Mammary epithelial cell (primary cell): ENCODE data around the gene AOC1.

Experiments used
- EZH2 ChIP-seq: IDR thresholded peaks from 2 replicates; pipeline ENCODE4 v1.6.1; 2012; ENCODE audit warnings: low read length, inconsistent platforms, borderline replicate concordance
- TF ChIP-seq, protein P1 (sequence below), 2 donors: IDR thresholded peaks in 1 of 2; conservative IDR thresholded peaks in 1 of 2; 2 replicates each; pipeline ENCODE4 v1.5.1; 2011 to 2012; ENCODE audit warnings: inconsistent platforms in 2 of 2, low read length in 2 of 2, mild to moderate bottlenecking in 2 of 2, control low read depth in 1 of 2, low read depth in 1 of 2; ENCODE audit not compliant: insufficient read depth in 1 of 2; ENCODE audit errors: extremely low read depth in 1 of 2

DNA sequence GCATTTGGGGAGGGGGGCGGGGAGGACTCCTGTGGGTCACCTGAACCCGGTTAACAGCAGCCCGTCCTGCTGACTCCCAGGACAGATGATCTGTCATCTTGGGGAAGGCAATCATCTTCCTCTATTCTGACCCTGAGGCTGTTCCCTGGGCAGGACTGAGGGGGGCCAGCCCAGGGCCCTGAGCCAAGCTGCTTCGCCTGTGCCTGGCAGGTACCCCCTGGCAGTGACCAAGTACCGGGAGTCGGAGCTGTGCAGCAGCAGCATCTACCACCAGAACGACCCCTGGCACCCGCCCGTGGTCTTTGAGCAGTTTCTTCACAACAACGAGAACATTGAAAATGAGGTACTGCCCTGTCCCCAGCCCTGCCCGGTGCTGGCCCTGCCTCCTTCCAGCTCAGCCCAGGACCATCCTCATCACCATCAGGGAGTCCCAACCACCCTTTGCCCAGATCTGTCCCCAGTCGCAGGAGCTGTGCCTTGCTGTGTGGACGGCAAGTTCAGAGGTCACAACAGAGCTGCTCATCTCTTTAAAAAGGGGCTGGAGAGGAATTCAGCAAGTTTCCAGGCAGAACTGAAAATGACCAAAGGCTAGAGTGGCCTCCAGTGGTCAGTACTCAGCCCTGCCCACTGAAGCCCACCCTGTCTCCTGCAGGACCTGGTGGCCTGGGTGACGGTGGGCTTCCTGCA, 8.1 kb downstream of the AOC1 start:
- TF ChIP-seq, protein P1, sequence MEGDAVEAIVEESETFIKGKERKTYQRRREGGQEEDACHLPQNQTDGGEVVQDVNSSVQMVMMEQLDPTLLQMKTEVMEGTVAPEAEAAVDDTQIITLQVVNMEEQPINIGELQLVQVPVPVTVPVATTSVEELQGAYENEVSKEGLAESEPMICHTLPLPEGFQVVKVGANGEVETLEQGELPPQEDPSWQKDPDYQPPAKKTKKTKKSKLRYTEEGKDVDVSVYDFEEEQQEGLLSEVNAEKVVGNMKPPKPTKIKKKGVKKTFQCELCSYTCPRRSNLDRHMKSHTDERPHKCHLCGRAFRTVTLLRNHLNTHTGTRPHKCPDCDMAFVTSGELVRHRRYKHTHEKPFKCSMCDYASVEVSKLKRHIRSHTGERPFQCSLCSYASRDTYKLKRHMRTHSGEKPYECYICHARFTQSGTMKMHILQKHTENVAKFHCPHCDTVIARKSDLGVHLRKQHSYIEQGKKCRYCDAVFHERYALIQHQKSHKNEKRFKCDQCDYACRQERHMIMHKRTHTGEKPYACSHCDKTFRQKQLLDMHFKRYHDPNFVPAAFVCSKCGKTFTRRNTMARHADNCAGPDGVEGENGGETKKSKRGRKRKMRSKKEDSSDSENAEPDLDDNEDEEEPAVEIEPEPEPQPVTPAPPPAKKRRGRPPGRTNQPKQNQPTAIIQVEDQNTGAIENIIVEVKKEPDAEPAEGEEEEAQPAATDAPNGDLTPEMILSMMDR (conservative IDR thresholded peaks at IDR 0.05 in 1 of 2, IDR thresholded peaks at IDR 0.05 in 1 of 2; ENCODE audit: extremely low read depth in 1 of 2, insufficient read depth in 1 of 2, low read depth in 1 of 2, low read length in 2 of 2): no peak
- TF ChIP-seq EZH2: no peak
